ENCODE results near the gene EFCAB12.

DNA sequence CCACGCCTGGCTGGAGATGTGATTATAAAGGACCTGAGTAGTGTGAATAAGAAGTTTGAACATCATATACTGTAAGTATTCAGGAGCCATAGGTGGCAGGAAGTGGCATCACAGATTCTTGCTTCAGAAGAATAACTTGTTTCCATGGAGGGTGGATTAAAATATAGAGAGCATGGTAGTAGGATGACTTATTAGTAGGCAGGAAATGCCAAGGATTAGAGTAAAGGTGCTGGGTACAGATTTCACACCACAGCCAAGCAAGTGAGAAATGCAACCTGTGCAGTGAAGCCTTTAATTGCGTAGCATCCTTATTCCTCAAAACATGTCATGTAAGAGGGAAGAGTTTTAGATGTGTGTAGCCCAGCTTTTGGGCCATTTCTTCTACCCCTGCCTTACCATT is 42.4 kb upstream of the EFCAB12 start:
- TF ChIP-seq, protein P1, sequence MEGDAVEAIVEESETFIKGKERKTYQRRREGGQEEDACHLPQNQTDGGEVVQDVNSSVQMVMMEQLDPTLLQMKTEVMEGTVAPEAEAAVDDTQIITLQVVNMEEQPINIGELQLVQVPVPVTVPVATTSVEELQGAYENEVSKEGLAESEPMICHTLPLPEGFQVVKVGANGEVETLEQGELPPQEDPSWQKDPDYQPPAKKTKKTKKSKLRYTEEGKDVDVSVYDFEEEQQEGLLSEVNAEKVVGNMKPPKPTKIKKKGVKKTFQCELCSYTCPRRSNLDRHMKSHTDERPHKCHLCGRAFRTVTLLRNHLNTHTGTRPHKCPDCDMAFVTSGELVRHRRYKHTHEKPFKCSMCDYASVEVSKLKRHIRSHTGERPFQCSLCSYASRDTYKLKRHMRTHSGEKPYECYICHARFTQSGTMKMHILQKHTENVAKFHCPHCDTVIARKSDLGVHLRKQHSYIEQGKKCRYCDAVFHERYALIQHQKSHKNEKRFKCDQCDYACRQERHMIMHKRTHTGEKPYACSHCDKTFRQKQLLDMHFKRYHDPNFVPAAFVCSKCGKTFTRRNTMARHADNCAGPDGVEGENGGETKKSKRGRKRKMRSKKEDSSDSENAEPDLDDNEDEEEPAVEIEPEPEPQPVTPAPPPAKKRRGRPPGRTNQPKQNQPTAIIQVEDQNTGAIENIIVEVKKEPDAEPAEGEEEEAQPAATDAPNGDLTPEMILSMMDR (IDR thresholded peaks at IDR 0.05) = no peak
- no peak for TF ChIP-seq EP300 (IDR thresholded peaks at IDR 0.05)
- no peak for TF ChIP-seq POLR2AphosphoS5 (IDR thresholded peaks at IDR 0.05)

Data from gastroesophageal sphincter (tissue), 3 donors.